HepG2 (cell line): ENCODE measurements around the gene TACC3. TPM values are rescaled to one million over a fixed set of nuclear protein-coding genes. Genes with fewer than 3 reads are reported as not detected.

Experiments
- EEA1 ChIP-seq: sonication (generic); formaldehyde crosslinking; IDR thresholded peaks from 2 replicates; pipeline ENCODE4 v1.5.1; 2020; ENCODE audit warnings: mild to moderate bottlenecking, missing genetic modification reagents, borderline replicate concordance
- ELF3 ChIP-seq: IDR thresholded peaks from 2 replicates; pipeline ENCODE4 v1.6.1; 2016; ENCODE audit warnings: missing genetic modification reagents, missing compliant biosample characterization
- IRX3 ChIP-seq: sonication (generic); formaldehyde crosslinking; IDR thresholded peaks from 2 replicates; pipeline ENCODE4 v1.8.1; 2023; ENCODE audit warnings: mild to moderate bottlenecking, low read depth, missing genetic modification reagents, borderline replicate concordance
- NCOR1 ChIP-seq: fragments of 200-600 bp; sonication (generic); IDR thresholded peaks from 2 replicates; pipeline ENCODE4 v1.7.0; 2017; ENCODE audit warnings: antibody characterized with exemption, low read length, borderline replicate concordance
- PAWR ChIP-seq: sonication (generic); formaldehyde crosslinking; IDR thresholded peaks from 2 replicates; pipeline ENCODE4 v1.4.0; 2020; ENCODE audit warnings: missing genetic modification reagents, mild to moderate bottlenecking, borderline replicate concordance
- RFX1 ChIP-seq: fragments of 450-650 bp; IDR thresholded peaks from 2 replicates; pipeline ENCODE4 v1.6.1; 2017
- SPEN ChIP-seq: sonication (generic); formaldehyde crosslinking; IDR thresholded peaks from 2 replicates; pipeline ENCODE4 v1.5.1; 2020; ENCODE audit warnings: low read depth, mild to moderate bottlenecking, missing genetic modification reagents
- USF2 ChIP-seq, 2 experiments: sonication (generic) in 1 of 2; formaldehyde crosslinking in 1 of 2; IDR thresholded peaks; 2 replicates each; pipeline versions ENCODE4 v1.5.1 to v1.6.1; 2011 to 2020; ENCODE audit warnings: borderline replicate concordance in 1 of 2, low read depth in 1 of 2, low read length in 1 of 2, mild to moderate bottlenecking in 1 of 2, missing genetic modification reagents in 1 of 2, moderate library complexity in 1 of 2
- ZFP82 ChIP-seq: sonication (generic); formaldehyde crosslinking; IDR thresholded peaks from 2 replicates; pipeline ENCODE4 v1.5.1; 2020; ENCODE audit warnings: mild to moderate bottlenecking, missing genetic modification reagents, borderline replicate concordance
- ZNF496 ChIP-seq: sonication (generic); formaldehyde crosslinking; IDR thresholded peaks from 2 replicates; pipeline ENCODE4 v1.8.1; 2023; ENCODE audit warnings: mild to moderate bottlenecking, moderate library complexity, missing genetic modification reagents; ENCODE audit not compliant: insufficient replicate concordance
- ZNF501 ChIP-seq: sonication (generic); formaldehyde crosslinking; IDR thresholded peaks from 2 replicates; pipeline ENCODE4 v1.5.1; 2020; ENCODE audit warnings: mild to moderate bottlenecking, moderate library complexity, missing genetic modification reagents
- ZNF614 ChIP-seq: IDR thresholded peaks from 2 replicates; pipeline ENCODE4 v1.6.1; 2018; ENCODE audit warnings: missing biosample characterization, missing genetic modification reagents, inconsistent platforms, borderline replicate concordance
- ZNF670 ChIP-seq: sonication (generic); formaldehyde crosslinking; IDR thresholded peaks from 2 replicates; pipeline ENCODE4 v1.8.0; 2022; ENCODE audit warnings: mild to moderate bottlenecking, missing genetic modification reagents, borderline replicate concordance
- ZNF792 ChIP-seq: IDR thresholded peaks from 2 replicates; pipeline ENCODE4 v1.6.1; 2016
- polyA plus RNA-seq, 8 experiments: library from polyadenylated mRNA; depleted of rRNA in 3 of 8; stranded (reverse) in 7 of 8; unstranded in 1 of 8; fragments of >200 nt; fragmentation: Illumina TruSeq in 4 of 8; extraction: Trizol in 4 of 8; gene quantifications; 2 replicates each; pipeline versions ENCODE4 v1.2.1 to v1.2.3, GENCODE V29; 2011 to 2016; ENCODE audit warnings: low read depth in 4 of 8, missing spikeins in 1 of 8, mixed read lengths in 1 of 8; ENCODE audit not compliant: insufficient read depth in 1 of 8
- total RNA-seq, 5 experiments: library from RNA; depleted of rRNA; stranded (reverse); fragments of >200 nt; fragmentation: Illumina TruSeq; extraction: Trizol; gene quantifications; 2 replicates each; pipeline ENCODE4 v1.2.3, GENCODE V29; 2016; ENCODE audit warnings: low read depth in 1 of 5
- TF ChIP-seq, protein P1 (sequence below): sonication (generic); formaldehyde crosslinking; IDR thresholded peaks from 2 replicates; pipeline ENCODE4 v1.9.0; 2022; ENCODE audit warnings: low read depth, missing genetic modification reagents
- TF ChIP-seq, protein P2 (sequence below): sonication (generic); formaldehyde crosslinking; IDR thresholded peaks from 2 replicates; pipeline ENCODE4 v1.5.1; 2020; ENCODE audit warnings: mild to moderate bottlenecking, missing genetic modification reagents, borderline replicate concordance
- TF ChIP-seq, protein P3 (sequence below): IDR thresholded peaks from 2 replicates; pipeline ENCODE4 v1.6.1; 2016; ENCODE audit warnings: missing compliant biosample characterization, missing genetic modification reagents, borderline replicate concordance
- TF ChIP-seq, protein P4 (sequence below): sonication (generic); formaldehyde crosslinking; IDR thresholded peaks from 2 replicates; pipeline ENCODE4 v1.5.0; 2020; ENCODE audit warnings: missing genetic modification reagents
- TF ChIP-seq, protein P5 (sequence below): sonication (generic); formaldehyde crosslinking; IDR thresholded peaks from 2 replicates; pipeline ENCODE4 v1.4.0; 2020; ENCODE audit warnings: missing genetic modification reagents

TACC3 gene
- total and polyA plus RNA-seq, 2 of the 13 experiments (the other 11 are each of a cell fraction or from before 2014, with no cell fraction given) = 20.3 to 21.2 TPM

GRCh38 chr4:1776521-1777161 lies 55.3 kb downstream of the TACC3 start (continued):
- TF ChIP-seq, protein P1, sequence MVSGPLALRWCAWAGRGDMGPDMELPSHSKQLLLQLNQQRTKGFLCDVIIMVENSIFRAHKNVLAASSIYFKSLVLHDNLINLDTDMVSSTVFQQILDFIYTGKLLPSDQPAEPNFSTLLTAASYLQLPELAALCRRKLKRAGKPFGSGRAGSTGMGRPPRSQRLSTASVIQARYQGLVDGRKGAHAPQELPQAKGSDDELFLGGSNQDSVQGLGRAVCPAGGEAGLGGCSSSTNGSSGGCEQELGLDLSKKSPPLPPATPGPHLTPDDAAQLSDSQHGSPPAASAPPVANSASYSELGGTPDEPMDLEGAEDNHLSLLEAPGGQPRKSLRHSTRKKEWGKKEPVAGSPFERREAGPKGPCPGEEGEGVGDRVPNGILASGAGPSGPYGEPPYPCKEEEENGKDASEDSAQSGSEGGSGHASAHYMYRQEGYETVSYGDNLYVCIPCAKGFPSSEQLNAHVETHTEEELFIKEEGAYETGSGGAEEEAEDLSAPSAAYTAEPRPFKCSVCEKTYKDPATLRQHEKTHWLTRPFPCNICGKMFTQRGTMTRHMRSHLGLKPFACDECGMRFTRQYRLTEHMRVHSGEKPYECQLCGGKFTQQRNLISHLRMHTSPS (CRISPR knock-in tag) = peak; percentile 96
- TF ChIP-seq ZNF496 (CRISPR knock-in tag) (no peak), NCOR1 (peak; percentile 44; the same call in 1 of the 2 replicates), ZNF501 (no peak), ZFP82 (CRISPR knock-in tag) (no peak), ZNF670 (CRISPR knock-in tag) (no peak), ELF3 (CRISPR knock-in tag) (0 out of 2 replicates have a peak, but pooled peaks have one; percentile 37), IRX3 (no peak), USF2 (IDR thresholded peaks at IDR 0.05; ENCODE audit: low read depth, low read length) (peak; percentile 35; the same call in 1 of the 2 replicates), USF2 (CRISPR knock-in tag; IDR thresholded peaks at IDR 0.05; ENCODE audit: borderline replicate concordance) (peak; percentile 80), RFX1 (no peak), ZNF614 (CRISPR knock-in tag) (no peak), EEA1 (CRISPR knock-in tag) (no peak; the same call in 1 of the 2 replicates), SPEN (CRISPR knock-in tag) (no peak), PAWR (CRISPR knock-in tag) (no peak), ZNF792 (CRISPR knock-in tag) (0 out of 2 replicates have a peak, but pooled peaks have one; percentile 13)
- TF ChIP-seq, protein P2, sequence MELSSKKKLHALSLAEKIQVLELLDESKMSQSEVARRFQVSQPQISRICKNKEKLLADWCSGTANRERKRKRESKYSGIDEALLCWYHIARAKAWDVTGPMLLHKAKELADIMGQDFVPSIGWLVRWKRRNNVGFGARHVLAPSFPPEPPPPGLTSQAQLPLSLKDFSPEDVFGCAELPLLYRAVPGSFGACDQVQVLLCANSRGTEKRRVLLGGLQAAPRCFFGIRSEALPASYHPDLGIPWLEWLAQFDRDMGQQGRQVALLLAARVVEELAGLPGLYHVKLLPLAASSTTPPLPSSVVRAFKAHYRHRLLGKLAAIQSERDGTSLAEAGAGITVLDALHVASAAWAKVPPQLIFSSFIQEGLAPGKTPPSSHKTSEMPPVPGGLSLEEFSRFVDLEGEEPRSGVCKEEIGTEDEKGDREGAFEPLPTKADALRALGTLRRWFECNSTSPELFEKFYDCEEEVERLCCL (CRISPR knock-in tag) = no peak
- TF ChIP-seq, protein P3, sequence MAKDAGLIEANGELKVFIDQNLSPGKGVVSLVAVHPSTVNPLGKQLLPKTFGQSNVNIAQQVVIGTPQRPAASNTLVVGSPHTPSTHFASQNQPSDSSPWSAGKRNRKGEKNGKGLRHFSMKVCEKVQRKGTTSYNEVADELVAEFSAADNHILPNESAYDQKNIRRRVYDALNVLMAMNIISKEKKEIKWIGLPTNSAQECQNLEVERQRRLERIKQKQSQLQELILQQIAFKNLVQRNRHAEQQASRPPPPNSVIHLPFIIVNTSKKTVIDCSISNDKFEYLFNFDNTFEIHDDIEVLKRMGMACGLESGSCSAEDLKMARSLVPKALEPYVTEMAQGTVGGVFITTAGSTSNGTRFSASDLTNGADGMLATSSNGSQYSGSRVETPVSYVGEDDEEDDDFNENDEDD (CRISPR knock-in tag) = peak; percentile 47; the same call in 1 of the 2 replicates
- TF ChIP-seq, protein P4, sequence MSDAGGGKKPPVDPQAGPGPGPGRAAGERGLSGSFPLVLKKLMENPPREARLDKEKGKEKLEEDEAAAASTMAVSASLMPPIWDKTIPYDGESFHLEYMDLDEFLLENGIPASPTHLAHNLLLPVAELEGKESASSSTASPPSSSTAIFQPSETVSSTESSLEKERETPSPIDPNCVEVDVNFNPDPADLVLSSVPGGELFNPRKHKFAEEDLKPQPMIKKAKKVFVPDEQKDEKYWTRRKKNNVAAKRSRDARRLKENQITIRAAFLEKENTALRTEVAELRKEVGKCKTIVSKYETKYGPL (CRISPR knock-in tag) = 0 out of 2 replicates have a peak, but pooled peaks have one; percentile 43
- TF ChIP-seq, protein P5, sequence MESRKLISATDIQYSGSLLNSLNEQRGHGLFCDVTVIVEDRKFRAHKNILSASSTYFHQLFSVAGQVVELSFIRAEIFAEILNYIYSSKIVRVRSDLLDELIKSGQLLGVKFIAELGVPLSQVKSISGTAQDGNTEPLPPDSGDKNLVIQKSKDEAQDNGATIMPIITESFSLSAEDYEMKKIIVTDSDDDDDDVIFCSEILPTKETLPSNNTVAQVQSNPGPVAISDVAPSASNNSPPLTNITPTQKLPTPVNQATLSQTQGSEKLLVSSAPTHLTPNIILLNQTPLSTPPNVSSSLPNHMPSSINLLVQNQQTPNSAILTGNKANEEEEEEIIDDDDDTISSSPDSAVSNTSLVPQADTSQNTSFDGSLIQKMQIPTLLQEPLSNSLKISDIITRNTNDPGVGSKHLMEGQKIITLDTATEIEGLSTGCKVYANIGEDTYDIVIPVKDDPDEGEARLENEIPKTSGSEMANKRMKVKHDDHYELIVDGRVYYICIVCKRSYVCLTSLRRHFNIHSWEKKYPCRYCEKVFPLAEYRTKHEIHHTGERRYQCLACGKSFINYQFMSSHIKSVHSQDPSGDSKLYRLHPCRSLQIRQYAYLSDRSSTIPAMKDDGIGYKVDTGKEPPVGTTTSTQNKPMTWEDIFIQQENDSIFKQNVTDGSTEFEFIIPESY (CRISPR knock-in tag) = peak; percentile 16; the same call in 1 of the 2 replicates
